Tibial nerve (tissue), 4 donors: Measurements from ENCODE around the gene HYI. TPM values are rescaled to one million over a fixed set of nuclear protein-coding genes. Genes with fewer than 3 reads are reported as not detected.

ENCODE experiments used
- DNase-seq, 2 donors: peaks; one replicate each; pipeline ENCODE4 v3.0.0-alpha.2; 2019; ENCODE audit warnings: low spot score in 2 of 2
- H3K27ac ChIP-seq, 4 donors: fragments of 200-600 bp; sonication (generic) in 3 of 4; one replicate each; pipeline ENCODE4 v1.5.1; 2017 to 2019; ENCODE audit warnings: mild to moderate bottlenecking in 1 of 4
- H3K27me3 ChIP-seq, 2 donors: fragments of 200-600 bp; sonication (generic) in 1 of 2; one replicate each; pipeline versions ENCODE4 v1.5.1 to v1.6.0; 2017 to 2019
- H3K36me3 ChIP-seq, 3 donors: fragments of 200-600 bp; sonication (generic); one replicate each; pipeline ENCODE4 v1.5.1; 2018 to 2019
- H3K4me1 ChIP-seq, 4 donors: fragments of 200-600 bp; sonication (generic) in 3 of 4; one replicate each; pipeline ENCODE4 v1.5.1; 2017 to 2019
- H3K4me3 ChIP-seq, 4 donors: fragments of 200-600 bp; sonication (generic) in 3 of 4; one replicate each; pipeline ENCODE4 v1.5.1; 2017 to 2019; ENCODE audit warnings: mild to moderate bottlenecking in 1 of 4, moderate library complexity in 1 of 4
- H3K9me3 ChIP-seq, 4 donors: fragments of 200-600 bp; sonication (generic) in 3 of 4; one replicate each; pipeline ENCODE4 v1.5.1; 2017 to 2019
- EP300 ChIP-seq, 2 donors: sonication (generic); formaldehyde crosslinking; IDR thresholded peaks; one replicate each; pipeline ENCODE4 v1.6.1; 2017; ENCODE audit warnings: antibody characterized with exemption in 2 of 2, mild to moderate bottlenecking in 1 of 2
- POLR2A ChIP-seq, 2 donors: fragments of 450-650 bp; IDR thresholded peaks; one replicate each; pipeline ENCODE4 v1.6.1; 2017; ENCODE audit warnings: antibody characterized with exemption in 2 of 2, mild to moderate bottlenecking in 2 of 2, moderate library complexity in 2 of 2
- WGBS, 2 donors: methylation state at CpG; one replicate each; pipeline ENCODE4 v1.1.5; 2018; 5-methylcytosine and 5-hydroxymethylcytosine counted together
- total RNA-seq, 4 donors: library from RNA; depleted of rRNA; stranded (reverse); fragments of >200 nt; gene quantifications; one replicate each; pipeline ENCODE4 v1.1.0, GENCODE V29; 2016
- TF ChIP-seq, protein P1 (sequence below), 5 experiments: fragments of 200-600 bp in 3 of 5; fragments of 450-650 bp in 2 of 5; sonication (generic) in 3 of 5; IDR thresholded peaks; one replicate each; pipeline ENCODE4 v1.5.1; 2016 to 2019; ENCODE audit warnings: antibody characterized with exemption in 5 of 5, mild to moderate bottlenecking in 3 of 5, moderate library complexity in 2 of 5

The HYI gene
- total RNA-seq, 4 donors from 2014 or later, result 69.8 to 144 (median 97.7) TPM

DNA sequence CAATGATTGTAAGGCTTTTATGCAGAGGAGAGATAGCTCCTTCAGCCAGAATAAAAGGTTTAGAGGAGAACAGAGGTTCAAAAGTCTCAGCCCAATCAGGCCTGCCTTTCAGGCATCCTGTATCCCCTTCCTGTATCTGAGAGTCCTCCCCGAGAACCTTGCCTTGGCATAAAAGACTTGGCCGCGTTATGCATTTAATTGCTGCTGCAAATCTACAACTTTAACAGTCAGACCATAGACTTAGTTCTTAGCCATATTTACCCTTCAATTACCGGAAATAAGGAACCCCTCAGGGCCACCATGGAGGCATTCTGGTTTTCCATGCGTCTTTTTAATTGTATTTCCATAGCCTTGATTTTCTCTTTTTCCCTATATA is 18.3 kb upstream of the HYI start:
- Histone ChIP-seq H3K4me3 (no peak overlapping the region), H3K27ac (no peak overlapping the region), H3K4me1 (peaks cover 0 to 6% (median 0%) of the 10 kb centered on the region in 4 donors), H3K9me3 (no peaks in the 10 kb centered on the region), H3K36me3 (no peaks in the 10 kb centered on the region), H3K27me3 (no peaks in the 10 kb centered on the region)
- TF ChIP-seq EP300 (IDR thresholded peaks at IDR 0.05) (no peak), POLR2A (IDR thresholded peaks at IDR 0.05) (no peak)
- TF ChIP-seq, protein P1, sequence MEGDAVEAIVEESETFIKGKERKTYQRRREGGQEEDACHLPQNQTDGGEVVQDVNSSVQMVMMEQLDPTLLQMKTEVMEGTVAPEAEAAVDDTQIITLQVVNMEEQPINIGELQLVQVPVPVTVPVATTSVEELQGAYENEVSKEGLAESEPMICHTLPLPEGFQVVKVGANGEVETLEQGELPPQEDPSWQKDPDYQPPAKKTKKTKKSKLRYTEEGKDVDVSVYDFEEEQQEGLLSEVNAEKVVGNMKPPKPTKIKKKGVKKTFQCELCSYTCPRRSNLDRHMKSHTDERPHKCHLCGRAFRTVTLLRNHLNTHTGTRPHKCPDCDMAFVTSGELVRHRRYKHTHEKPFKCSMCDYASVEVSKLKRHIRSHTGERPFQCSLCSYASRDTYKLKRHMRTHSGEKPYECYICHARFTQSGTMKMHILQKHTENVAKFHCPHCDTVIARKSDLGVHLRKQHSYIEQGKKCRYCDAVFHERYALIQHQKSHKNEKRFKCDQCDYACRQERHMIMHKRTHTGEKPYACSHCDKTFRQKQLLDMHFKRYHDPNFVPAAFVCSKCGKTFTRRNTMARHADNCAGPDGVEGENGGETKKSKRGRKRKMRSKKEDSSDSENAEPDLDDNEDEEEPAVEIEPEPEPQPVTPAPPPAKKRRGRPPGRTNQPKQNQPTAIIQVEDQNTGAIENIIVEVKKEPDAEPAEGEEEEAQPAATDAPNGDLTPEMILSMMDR (IDR thresholded peaks at IDR 0.05), result no peak
- no peak for DNase-seq
- WGBS, 2 donors, result 84 to 86% methylated on average over 5 of the region's 5 CpGs

DNA sequence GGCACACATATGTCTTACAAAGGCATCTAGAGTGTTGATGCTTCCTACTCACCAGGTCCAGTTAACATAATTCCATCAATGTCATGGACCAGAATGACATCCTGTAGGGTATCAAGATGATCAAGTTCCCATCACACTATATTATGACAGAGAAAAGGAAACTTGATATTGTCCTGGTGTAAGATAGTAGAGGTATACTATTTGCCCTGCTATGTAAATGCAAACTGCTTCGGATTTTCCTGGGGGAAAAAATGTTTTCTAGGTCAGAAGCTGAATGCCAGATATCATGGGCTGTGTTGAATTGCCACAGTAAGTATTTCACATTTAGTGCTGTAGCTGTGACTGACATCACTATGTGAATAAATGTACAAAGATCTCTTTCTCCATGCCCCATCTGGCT is 16.2 kb upstream of the HYI start:
- no peak for DNase-seq
- TF ChIP-seq, protein P1 (IDR thresholded peaks at IDR 0.05), result no peak
- TF ChIP-seq POLR2A (IDR thresholded peaks at IDR 0.05), result no peak
- TF ChIP-seq EP300 (IDR thresholded peaks at IDR 0.05), result no peak
- no peak overlapping the region for H3K4me3 ChIP-seq
- no peak overlapping the region for H3K27ac ChIP-seq
- no peaks in the 10 kb centered on the region for H3K27me3 ChIP-seq
- H3K9me3 ChIP-seq, result no peaks in the 10 kb centered on the region
- WGBS, 2 donors, result 58 to 67% methylated on average over 1 of the region's 1 CpG
- no peaks in the 10 kb centered on the region for H3K36me3 ChIP-seq
- H3K4me1 ChIP-seq, result peaks cover 0 to 6% (median 0%) of the 10 kb centered on the region in 4 donors

DNA sequence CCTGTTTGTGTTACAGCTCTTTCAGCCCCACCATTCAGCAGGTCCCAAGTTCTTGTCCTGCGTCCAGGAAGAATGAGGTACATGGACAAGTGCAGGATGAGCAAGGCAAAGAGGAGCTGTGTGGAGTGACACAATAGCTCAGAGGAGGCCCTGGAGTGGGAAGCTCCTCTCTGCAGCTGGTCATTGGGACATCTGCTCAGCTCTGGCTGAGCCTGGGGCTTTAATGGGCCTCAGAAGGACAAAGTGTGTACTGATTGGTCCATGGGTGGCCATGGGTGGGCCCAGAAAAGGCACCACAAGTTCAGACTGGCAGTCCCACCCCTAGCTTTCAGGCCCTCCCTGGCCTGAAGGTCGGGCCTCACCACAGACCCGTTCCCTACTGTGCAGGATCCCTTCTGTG is 14.7 kb upstream of the HYI start:
- Histone ChIP-seq H3K9me3 (no peaks in the 10 kb centered on the region), H3K4me3 (no peak overlapping the region), H3K27me3 (no peaks in the 10 kb centered on the region), H3K4me1 (peaks cover 0 to 6% (median 0%) of the 10 kb centered on the region in 4 donors), H3K27ac (no peak overlapping the region), H3K36me3 (no peaks in the 10 kb centered on the region)
- 72 to 81% methylated on average over 3 of the region's 3 CpGs for WGBS, 2 donors
- TF ChIP-seq, protein P1 (IDR thresholded peaks at IDR 0.05), result no peak
- TF ChIP-seq EP300 (IDR thresholded peaks at IDR 0.05), result no peak
- no peak for TF ChIP-seq POLR2A (IDR thresholded peaks at IDR 0.05)
- no peak for DNase-seq

DNA sequence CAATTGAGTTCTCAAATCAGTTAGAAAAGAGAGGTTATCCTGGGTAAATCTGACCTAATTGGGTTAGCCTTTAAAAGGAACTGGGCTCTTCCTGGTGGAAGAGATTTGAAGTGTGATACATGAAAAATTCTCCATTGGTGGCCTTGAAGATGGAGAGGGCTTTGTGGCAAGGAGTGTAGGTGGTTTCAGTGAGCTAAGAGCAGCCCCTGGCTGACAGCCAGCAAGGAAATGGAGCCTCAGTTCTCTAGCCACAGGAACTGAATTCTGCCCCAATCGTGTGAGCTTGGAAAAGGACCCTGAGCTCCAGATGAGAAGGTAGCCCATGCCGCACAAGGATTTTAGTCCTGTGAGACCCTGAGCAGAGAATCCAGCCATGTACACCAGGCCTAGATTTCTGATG is 12.7 kb upstream of the HYI start:
- no peak for DNase-seq
- H3K4me1 ChIP-seq, result no peaks in the 10 kb centered on the region
- no peaks in the 10 kb centered on the region for H3K27me3 ChIP-seq
- H3K27ac ChIP-seq, result no peak overlapping the region
- no peaks in the 10 kb centered on the region for H3K36me3 ChIP-seq
- no peaks in the 10 kb centered on the region for H3K9me3 ChIP-seq
- no peak for TF ChIP-seq EP300 (IDR thresholded peaks at IDR 0.05)
- TF ChIP-seq, protein P1 (IDR thresholded peaks at IDR 0.05), result no peak
- WGBS, 2 donors, result 62 to 63% methylated on average over 2 of the region's 2 CpGs
- no peak overlapping the region for H3K4me3 ChIP-seq

DNA sequence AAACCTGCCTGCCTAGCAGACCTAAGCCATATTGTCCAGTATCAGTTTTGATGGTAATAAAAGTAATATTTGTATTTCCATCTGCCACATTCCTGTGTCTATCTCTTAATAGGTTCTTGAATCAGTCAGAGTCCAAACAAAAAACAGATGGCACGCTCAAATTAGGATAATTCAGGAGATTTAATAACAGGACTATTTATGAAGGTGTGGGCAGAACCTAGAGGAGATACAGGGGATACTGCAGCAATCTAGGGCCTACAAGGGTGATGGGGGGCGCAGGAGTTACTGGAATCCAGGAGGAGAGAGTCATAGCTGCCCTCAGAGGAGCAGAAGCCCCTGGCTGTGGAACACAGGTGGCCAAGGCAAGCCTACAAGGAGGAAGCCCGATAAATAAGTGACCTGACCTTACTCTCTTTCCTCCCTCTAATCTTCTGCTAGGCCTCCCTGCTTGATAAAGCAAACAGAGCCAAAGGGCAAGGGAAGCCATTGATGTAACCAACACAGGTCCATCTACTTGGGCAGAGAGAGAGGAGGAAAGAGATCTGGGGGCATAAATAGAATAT is 11.9 kb upstream of the HYI start:
- no peak for DNase-seq
- no peak overlapping the region for H3K27ac ChIP-seq
- no peaks in the 10 kb centered on the region for H3K36me3 ChIP-seq
- TF ChIP-seq, protein P1 (IDR thresholded peaks at IDR 0.05), result no peak
- TF ChIP-seq EP300 (IDR thresholded peaks at IDR 0.05), result no peak
- TF ChIP-seq POLR2A (IDR thresholded peaks at IDR 0.05), result no peak
- no peaks in the 10 kb centered on the region for H3K27me3 ChIP-seq
- no peaks in the 10 kb centered on the region for H3K9me3 ChIP-seq
- H3K4me3 ChIP-seq, result no peak overlapping the region
- 68 to 72% methylated on average over 3 of the region's 3 CpGs for WGBS, 2 donors
- H3K4me1 ChIP-seq, result no peaks in the 10 kb centered on the region
